HL-60 (cell line): ENCODE data around the gene CRTC3.

Experiments used
- GABPA ChIP-seq: IDR thresholded peaks from 2 replicates; pipeline ENCODE4 v1.6.1; 2012; ENCODE audit warnings: low read depth
- POLR2AphosphoS5 ChIP-seq: IDR thresholded peaks from 2 replicates; pipeline ENCODE4 v1.6.1; 2012; ENCODE audit warnings: low read depth
- TF ChIP-seq, protein P1 (sequence below): IDR thresholded peaks from one replicate; pipeline ENCODE4 v1.5.1; 2011; ENCODE audit warnings: low read length, control low read depth, inconsistent platforms; ENCODE audit not compliant: insufficient read depth

- TF ChIP-seq, protein P1, sequence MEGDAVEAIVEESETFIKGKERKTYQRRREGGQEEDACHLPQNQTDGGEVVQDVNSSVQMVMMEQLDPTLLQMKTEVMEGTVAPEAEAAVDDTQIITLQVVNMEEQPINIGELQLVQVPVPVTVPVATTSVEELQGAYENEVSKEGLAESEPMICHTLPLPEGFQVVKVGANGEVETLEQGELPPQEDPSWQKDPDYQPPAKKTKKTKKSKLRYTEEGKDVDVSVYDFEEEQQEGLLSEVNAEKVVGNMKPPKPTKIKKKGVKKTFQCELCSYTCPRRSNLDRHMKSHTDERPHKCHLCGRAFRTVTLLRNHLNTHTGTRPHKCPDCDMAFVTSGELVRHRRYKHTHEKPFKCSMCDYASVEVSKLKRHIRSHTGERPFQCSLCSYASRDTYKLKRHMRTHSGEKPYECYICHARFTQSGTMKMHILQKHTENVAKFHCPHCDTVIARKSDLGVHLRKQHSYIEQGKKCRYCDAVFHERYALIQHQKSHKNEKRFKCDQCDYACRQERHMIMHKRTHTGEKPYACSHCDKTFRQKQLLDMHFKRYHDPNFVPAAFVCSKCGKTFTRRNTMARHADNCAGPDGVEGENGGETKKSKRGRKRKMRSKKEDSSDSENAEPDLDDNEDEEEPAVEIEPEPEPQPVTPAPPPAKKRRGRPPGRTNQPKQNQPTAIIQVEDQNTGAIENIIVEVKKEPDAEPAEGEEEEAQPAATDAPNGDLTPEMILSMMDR = no peak
- TF ChIP-seq POLR2AphosphoS5 (no peak), GABPA (no peak)
These were observed 67.9 kb downstream of the CRTC3 start for GRCh38 chr15:90597577-90597976.
